ENCODE data around the gene PTRHD1. TPM values are rescaled to one million over a fixed set of nuclear protein-coding genes. Genes with fewer than 3 reads are reported as not detected.
"Not testable (repeated sequence)": the region's sequence is repeated elsewhere in the genome, so short reads cannot be mapped to it uniquely, and the experiment has no call there.

The PTRHD1 gene
- total RNA-seq, 5 donors from 2014 or later (not counting 1 experiment from before 2014, with no cell fraction given) = 13.6 to 20.1 (median 14.9) TPM

GRCh38 chr2:24838541-24838940, 45.4 kb upstream of the PTRHD1 start:
- ChIA-PET POLR2A (interaction anchor here in 1 of 2 donors (0.6 kb wide), 1 partner anchor 79 kb away, joined by 9 read pairs; no protein-coding TSS in a partner anchor), CTCF (no interaction called here)
- no peaks in the 10 kb centered on the region for H3K27me3 Mint-ChIP-seq
- no peak overlapping the region for H3K27ac Mint-ChIP-seq
- H3K4me3 Mint-ChIP-seq = no peak overlapping the region
- Histone ChIP-seq H3K9me3 (no peaks in the 10 kb centered on the region), H3K4me1 (ENCODE audit: control insufficient read depth in 1 of 2, extremely low read depth in 1 of 2, insufficient read depth in 2 of 2, low read length in 2 of 2) (no peaks in the 10 kb centered on the region), H3K27ac (ENCODE audit: low read length) (no peak overlapping the region), H3K27me3 (replicated peaks in 1 of 2; ENCODE audit: control insufficient read depth in 2 of 2, extremely low read depth in 1 of 2, insufficient read depth in 2 of 2, low read length in 1 of 2) (no peaks in the 10 kb centered on the region), H3K36me3 (ENCODE audit: control insufficient read depth in 2 of 2, extremely low read depth in 1 of 2, insufficient read depth in 1 of 2, low read length in 1 of 2) (peaks cover 11 to 24% of the 10 kb centered on the region in 2 donors), H3K4me3 (ENCODE audit: control insufficient read depth in 1 of 2, extremely low read depth in 1 of 2, low read length in 1 of 2) (no peak overlapping the region)
- ATAC-seq (replicated peaks in 1 of 4) = no peak
- H3K9me3 Mint-ChIP-seq = no peaks in the 10 kb centered on the region
- 100% methylated on average over 13 of the region's 18 CpGs for WGBS (ENCODE audit: insufficient coverage)
- H3K36me3 Mint-ChIP-seq = peaks cover 21% of the 10 kb centered on the region
- H3K4me1 Mint-ChIP-seq = no peaks in the 10 kb centered on the region
- no peak for DNase-seq

GRCh38 chr2:24837996-24838513, 44.9 kb upstream of the PTRHD1 start:
- H3K36me3 Mint-ChIP-seq = peaks cover 21% of the 10 kb centered on the region
- Histone ChIP-seq H3K36me3 (ENCODE audit: control insufficient read depth in 2 of 2, extremely low read depth in 1 of 2, insufficient read depth in 1 of 2, low read length in 1 of 2) (peaks cover 11 to 24% of the 10 kb centered on the region in 2 donors), H3K9me3 (no peaks in the 10 kb centered on the region), H3K4me3 (ENCODE audit: control insufficient read depth in 1 of 2, extremely low read depth in 1 of 2, low read length in 1 of 2) (no peak overlapping the region), H3K27ac (ENCODE audit: low read length) (no peak overlapping the region), H3K27me3 (replicated peaks in 1 of 2; ENCODE audit: control insufficient read depth in 2 of 2, extremely low read depth in 1 of 2, insufficient read depth in 2 of 2, low read length in 1 of 2) (no peaks in the 10 kb centered on the region), H3K4me1 (ENCODE audit: control insufficient read depth in 1 of 2, extremely low read depth in 1 of 2, insufficient read depth in 2 of 2, low read length in 2 of 2) (no peaks in the 10 kb centered on the region)
- no peaks in the 10 kb centered on the region for H3K4me1 Mint-ChIP-seq
- H3K9me3 Mint-ChIP-seq = no peaks in the 10 kb centered on the region
- no peak overlapping the region for H3K27ac Mint-ChIP-seq
- CTCF ChIA-PET = interaction anchor here in 1 of 2 donors (0.6 kb wide), 1 partner anchor 1055 kb away, joined by 3 read pairs; no protein-coding TSS in a partner anchor
- ATAC-seq (replicated peaks in 1 of 4) (no peak), DNase-seq (no peak)
- POLR2A ChIA-PET = interaction anchor here in 1 of 2 donors (0.6 kb wide), 1 partner anchor 79 kb away, joined by 9 read pairs; no protein-coding TSS in a partner anchor
- 100% methylated on average over 1 of the region's 5 CpGs for WGBS (ENCODE audit: insufficient coverage)
- H3K27me3 Mint-ChIP-seq = no peaks in the 10 kb centered on the region
- no peak overlapping the region for H3K4me3 Mint-ChIP-seq

DNA sequence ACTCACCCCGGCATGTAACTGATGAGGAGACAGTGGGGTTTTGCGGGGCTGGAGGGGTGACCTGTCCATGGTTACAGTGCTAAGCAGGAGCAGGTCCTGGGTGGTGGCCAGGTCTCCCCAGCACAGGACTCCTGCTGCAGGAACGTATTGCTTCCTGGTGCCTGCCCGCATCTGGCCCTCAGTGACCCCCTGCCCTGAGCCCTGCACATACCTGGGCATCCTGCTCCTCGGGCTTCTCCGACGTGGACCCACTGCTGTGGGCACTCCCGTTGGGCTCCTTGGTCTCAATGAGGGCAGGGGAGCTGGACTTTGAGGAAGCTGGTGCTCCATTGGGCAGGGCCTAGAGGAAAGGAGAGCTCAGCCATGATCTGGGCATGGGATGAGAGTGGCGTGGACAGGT, 43.5 kb upstream of the PTRHD1 start:
- peaks cover 11 to 24% of the 10 kb centered on the region in 2 donors for H3K36me3 ChIP-seq (ENCODE audit: control insufficient read depth in 2 of 2, extremely low read depth in 1 of 2, insufficient read depth in 1 of 2, low read length in 1 of 2)
- POLR2A ChIA-PET = no interaction called here
- no peaks in the 10 kb centered on the region for H3K4me1 ChIP-seq (ENCODE audit: control insufficient read depth in 1 of 2, extremely low read depth in 1 of 2, insufficient read depth in 2 of 2, low read length in 2 of 2)
- ATAC-seq (replicated peaks in 1 of 4) (no peak), DNase-seq (no peak)
- H3K4me3 ChIP-seq (ENCODE audit: control insufficient read depth in 1 of 2, extremely low read depth in 1 of 2, low read length in 1 of 2) = no peak overlapping the region
- WGBS (ENCODE audit: insufficient coverage) = 90% methylated on average over 5 of the region's 9 CpGs
- Mint-ChIP-seq H3K4me3 (no peak overlapping the region), H3K36me3 (peaks cover 21% of the 10 kb centered on the region), H3K4me1 (no peaks in the 10 kb centered on the region), H3K27me3 (no peaks in the 10 kb centered on the region), H3K27ac (no peak overlapping the region), H3K9me3 (no peaks in the 10 kb centered on the region)
- no peaks in the 10 kb centered on the region for H3K9me3 ChIP-seq
- H3K27me3 ChIP-seq (replicated peaks in 1 of 2; ENCODE audit: control insufficient read depth in 2 of 2, extremely low read depth in 1 of 2, insufficient read depth in 2 of 2, low read length in 1 of 2) = no peaks in the 10 kb centered on the region
- H3K27ac ChIP-seq (ENCODE audit: low read length) = no peak overlapping the region
- CTCF ChIA-PET = no interaction called here

DNA sequence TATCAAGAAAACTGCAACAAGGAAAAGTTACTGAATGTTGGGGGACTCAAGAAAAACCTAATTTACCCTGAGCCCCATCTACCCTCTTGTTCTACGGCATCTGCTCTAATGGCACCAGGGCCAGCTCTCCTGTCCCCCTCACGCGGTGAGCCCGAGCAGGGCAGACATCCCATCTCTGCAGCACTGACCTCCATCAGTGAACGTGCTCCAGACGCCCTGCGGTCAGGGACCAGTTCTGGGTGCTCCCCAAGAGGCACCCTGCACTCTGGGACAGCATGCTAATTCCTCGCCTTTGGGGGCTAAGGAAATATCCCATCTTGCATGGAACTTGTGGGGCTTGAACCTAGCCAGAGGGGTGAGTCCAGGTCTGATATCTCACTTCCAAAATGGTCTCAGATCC, 43.0 kb upstream of the PTRHD1 start:
- CTCF ChIA-PET = no interaction called here
- Mint-ChIP-seq H3K4me3 (no peak overlapping the region), H3K27ac (no peak overlapping the region), H3K4me1 (no peaks in the 10 kb centered on the region), H3K27me3 (no peaks in the 10 kb centered on the region), H3K9me3 (no peaks in the 10 kb centered on the region), H3K36me3 (peaks cover 20% of the 10 kb centered on the region)
- peaks cover 14 to 24% of the 10 kb centered on the region in 2 donors for H3K36me3 ChIP-seq (ENCODE audit: control insufficient read depth in 2 of 2, extremely low read depth in 1 of 2, insufficient read depth in 1 of 2, low read length in 1 of 2)
- no peak overlapping the region for H3K27ac ChIP-seq (ENCODE audit: low read length)
- H3K4me3 ChIP-seq (ENCODE audit: control insufficient read depth in 1 of 2, extremely low read depth in 1 of 2, low read length in 1 of 2) = no peak overlapping the region
- ATAC-seq (replicated peaks in 1 of 4) (no peak), DNase-seq (no peak)
- no peaks in the 10 kb centered on the region for H3K4me1 ChIP-seq (ENCODE audit: control insufficient read depth in 1 of 2, extremely low read depth in 1 of 2, insufficient read depth in 2 of 2, low read length in 2 of 2)
- POLR2A ChIA-PET = no interaction called here
- H3K27me3 ChIP-seq (replicated peaks in 1 of 2; ENCODE audit: control insufficient read depth in 2 of 2, extremely low read depth in 1 of 2, insufficient read depth in 2 of 2, low read length in 1 of 2) = no peaks in the 10 kb centered on the region
- H3K9me3 ChIP-seq = no peaks in the 10 kb centered on the region
- WGBS (ENCODE audit: insufficient coverage) = 91% methylated on average over 6 of the region's 8 CpGs

DNA sequence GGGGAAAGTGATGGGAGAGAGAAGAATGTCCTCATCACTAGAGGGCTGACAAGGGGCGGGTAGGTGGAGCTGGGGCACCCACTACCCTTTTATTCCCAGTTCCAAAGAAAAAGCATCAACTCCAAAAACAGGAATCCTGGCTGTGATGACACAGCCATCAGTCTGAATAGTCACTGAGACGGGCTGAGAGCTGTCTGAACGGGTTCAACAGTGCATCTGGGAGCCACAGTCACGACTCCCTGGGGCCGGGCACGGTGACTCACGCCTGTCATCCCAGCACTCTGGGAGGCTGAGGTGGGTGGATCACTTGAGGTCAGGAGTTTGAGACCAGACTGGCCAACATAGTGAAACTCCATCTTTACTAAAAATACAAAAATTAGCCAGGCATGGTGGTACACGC, 42.2 kb upstream of the PTRHD1 start:
- 89% methylated on average over 4 of the region's 8 CpGs for WGBS (ENCODE audit: insufficient coverage)
- H3K27ac ChIP-seq (ENCODE audit: low read length); DNase-seq; H3K9me3 ChIP-seq; H3K27me3 Mint-ChIP-seq; H3K27me3 ChIP-seq (replicated peaks in 1 of 2; ENCODE audit: control insufficient read depth in 2 of 2, extremely low read depth in 1 of 2, insufficient read depth in 2 of 2, low read length in 1 of 2); H3K4me1 Mint-ChIP-seq; H3K27ac Mint-ChIP-seq; H3K4me3 Mint-ChIP-seq; POLR2A ChIA-PET; H3K9me3 Mint-ChIP-seq; ATAC-seq (replicated peaks in 1 of 4); H3K4me1 ChIP-seq (ENCODE audit: control insufficient read depth in 1 of 2, extremely low read depth in 1 of 2, insufficient read depth in 2 of 2, low read length in 2 of 2); H3K4me3 ChIP-seq (ENCODE audit: control insufficient read depth in 1 of 2, extremely low read depth in 1 of 2, low read length in 1 of 2); CTCF ChIA-PET: not testable (repeated sequence)
- peaks cover 9 to 22% of the 10 kb centered on the region in 2 donors for H3K36me3 ChIP-seq (ENCODE audit: control insufficient read depth in 2 of 2, extremely low read depth in 1 of 2, insufficient read depth in 1 of 2, low read length in 1 of 2)
- H3K36me3 Mint-ChIP-seq = peaks cover 15% of the 10 kb centered on the region

GRCh38 chr2:24834733-24835395, 41.7 kb upstream of the PTRHD1 start:
- POLR2A ChIA-PET = no interaction called here
- Histone ChIP-seq H3K4me3 (ENCODE audit: control insufficient read depth in 1 of 2, extremely low read depth in 1 of 2, low read length in 1 of 2) (no peak overlapping the region), H3K27ac (ENCODE audit: low read length) (no peak overlapping the region), H3K9me3 (no peaks in the 10 kb centered on the region), H3K27me3 (replicated peaks in 1 of 2; ENCODE audit: control insufficient read depth in 2 of 2, extremely low read depth in 1 of 2, insufficient read depth in 2 of 2, low read length in 1 of 2) (no peaks in the 10 kb centered on the region), H3K4me1 (ENCODE audit: control insufficient read depth in 1 of 2, extremely low read depth in 1 of 2, insufficient read depth in 2 of 2, low read length in 2 of 2) (no peaks in the 10 kb centered on the region), H3K36me3 (ENCODE audit: control insufficient read depth in 2 of 2, extremely low read depth in 1 of 2, insufficient read depth in 1 of 2, low read length in 1 of 2) (peaks cover 9 to 22% of the 10 kb centered on the region in 2 donors)
- Mint-ChIP-seq H3K27ac (no peak overlapping the region), H3K4me3 (no peak overlapping the region), H3K36me3 (peaks cover 14% of the 10 kb centered on the region), H3K4me1 (no peaks in the 10 kb centered on the region), H3K27me3 (no peaks in the 10 kb centered on the region), H3K9me3 (no peaks in the 10 kb centered on the region)
- 95% methylated on average over 17 of the region's 20 CpGs for WGBS (ENCODE audit: insufficient coverage)
- DNase-seq (no peak), ATAC-seq (replicated peaks in 1 of 4) (no peak)
- CTCF ChIA-PET = interaction anchor here in 1 of 2 donors (1.1 kb wide), 1 partner anchor 9 kb away, joined by 3 read pairs; no protein-coding TSS in a partner anchor

Measured in T-cell (primary cell).